NCI-H1694 treated with DMSO at 0.1 percent for 48 hours (cell line): ENCODE data around the gene NAT10.
"Not testable (repeated sequence)": the region's sequence is repeated elsewhere in the genome, so short reads cannot be mapped to it uniquely, and the experiment has no call there.

ENCODE experiments used
- DNase-seq: peaks from one replicate; lab custom pipeline; 2025; lab: John Stamatoyannopoulos, UW

The NAT10 gene

DNA sequence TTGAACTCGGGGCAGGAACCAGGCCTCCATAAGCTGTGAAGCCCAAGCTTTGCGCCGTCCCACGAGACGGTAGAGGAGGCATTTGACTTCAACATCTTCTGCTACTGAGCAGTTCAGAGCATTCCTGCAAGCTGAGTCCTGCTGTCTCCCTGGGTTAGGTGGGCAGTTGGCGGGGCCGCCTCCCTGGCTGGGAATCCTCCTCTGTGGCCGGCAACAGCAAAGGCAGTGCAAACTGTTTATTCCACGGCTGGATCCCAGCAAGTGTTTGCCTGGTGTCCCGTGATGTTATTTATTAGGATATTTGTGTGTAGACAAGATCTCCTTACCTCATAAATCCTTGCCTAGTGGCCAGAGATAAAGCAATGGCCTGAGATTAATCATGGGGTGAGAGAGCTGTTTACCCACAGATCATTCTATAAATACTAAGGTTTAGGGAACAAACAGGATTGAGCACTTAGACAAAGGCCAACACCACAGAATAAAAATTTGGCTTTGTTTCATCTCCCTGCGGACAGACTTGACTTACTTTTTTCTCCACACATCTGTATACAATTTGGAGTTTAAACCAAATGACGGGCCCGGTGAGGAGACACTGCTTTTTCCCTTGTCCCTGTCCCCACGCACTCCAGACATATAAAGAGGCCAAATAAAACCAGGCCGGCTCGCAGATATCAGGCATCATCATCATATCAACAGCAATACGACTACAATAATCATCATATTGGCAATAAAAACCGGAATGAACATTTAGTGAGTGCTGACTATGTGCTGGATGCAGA is 63.4 kb downstream of the NAT10 start:
- no peak for DNase-seq

GRCh38 chr11:34169686-34170085 is 64.3 kb downstream of the NAT10 start:
- no peak for DNase-seq

DNA sequence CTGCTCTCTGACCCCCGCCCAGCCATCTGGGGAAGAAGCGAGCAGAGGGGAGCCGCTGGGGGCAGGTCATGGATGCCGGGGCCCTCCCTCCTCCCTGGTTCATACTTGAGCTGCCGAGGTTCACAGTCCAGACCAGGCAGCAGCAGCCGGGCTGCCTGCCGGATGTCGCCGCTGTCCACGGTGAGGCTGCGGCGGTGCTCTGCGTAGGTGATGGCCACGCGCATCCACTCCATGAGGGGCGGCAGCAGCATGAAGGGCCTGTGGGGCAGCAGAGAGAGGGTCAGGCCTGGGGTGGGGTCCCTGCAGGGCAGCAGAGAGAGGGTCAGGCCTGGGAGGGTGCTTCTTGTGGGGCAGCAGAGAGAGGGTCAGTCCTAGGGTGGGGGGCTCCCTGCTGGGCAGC is 67.6 kb downstream of the NAT10 start:
- no peak for DNase-seq

DNA sequence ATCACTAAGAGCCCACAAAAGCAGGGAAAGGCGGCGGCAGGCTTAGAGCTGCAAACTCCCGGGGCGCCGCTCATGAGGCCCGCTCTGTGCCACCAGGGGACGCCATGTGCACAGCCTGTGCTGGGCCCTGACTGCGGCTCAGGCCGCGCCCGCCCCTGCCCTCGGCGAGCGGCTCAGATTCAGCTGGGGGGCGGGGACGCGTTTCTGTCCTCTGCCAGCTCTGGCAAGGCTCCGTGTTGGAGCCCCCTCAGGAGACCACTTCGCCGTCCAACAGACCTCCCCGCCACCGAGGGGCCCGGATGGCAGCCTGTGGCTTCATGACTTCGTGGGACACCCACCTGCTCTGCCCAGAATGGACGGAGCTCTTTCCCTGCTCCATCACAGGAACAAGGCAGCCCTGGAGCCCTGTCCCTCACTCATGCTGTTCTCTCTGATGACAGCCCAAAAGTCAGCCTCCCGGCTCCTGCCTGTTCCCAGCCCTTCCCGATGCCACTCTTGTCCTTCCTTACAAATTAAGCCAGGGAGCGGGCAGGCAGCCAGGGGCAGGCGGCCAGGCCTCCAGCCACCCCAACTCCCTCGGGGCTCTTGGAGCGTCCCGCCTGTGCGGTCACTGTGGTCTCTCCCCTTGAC is 69.1 kb downstream of the NAT10 start:
- peak; percentile 41 for DNase-seq

DNA sequence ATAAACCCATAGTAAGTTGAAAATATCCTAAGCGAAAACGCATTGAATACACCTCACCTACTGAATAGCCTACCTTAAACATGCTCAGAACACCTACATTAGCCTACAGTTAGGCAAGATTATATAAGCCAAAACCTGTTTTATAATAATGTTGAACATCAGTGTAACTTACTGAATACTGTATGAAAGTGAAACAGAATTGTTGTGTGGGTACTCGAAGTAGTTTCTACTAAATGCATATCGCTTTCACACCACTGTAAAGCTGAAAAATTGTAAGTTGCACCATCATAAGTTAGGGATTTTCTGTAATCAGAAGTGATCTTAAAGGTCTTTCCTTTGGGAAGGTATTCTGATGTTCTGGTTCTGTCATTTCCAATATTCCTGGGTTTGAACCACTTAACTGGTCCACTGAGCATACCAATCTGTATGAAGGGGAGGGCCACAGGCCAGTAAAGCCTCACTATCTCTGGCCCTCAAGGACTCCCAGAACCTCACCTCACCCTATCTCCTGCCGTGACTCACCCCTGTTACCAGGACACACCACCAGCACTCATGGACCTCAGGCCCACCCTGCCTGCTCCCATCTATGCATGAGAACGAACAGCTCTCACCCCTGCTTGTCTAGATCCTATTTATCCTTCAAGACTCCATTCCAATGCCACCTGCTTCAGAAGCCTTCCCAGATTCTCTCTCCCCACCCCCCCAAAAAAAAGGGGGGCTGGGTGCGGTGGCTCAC is 70.0 kb downstream of the NAT10 start:
- DNase-seq = no peak

DNA sequence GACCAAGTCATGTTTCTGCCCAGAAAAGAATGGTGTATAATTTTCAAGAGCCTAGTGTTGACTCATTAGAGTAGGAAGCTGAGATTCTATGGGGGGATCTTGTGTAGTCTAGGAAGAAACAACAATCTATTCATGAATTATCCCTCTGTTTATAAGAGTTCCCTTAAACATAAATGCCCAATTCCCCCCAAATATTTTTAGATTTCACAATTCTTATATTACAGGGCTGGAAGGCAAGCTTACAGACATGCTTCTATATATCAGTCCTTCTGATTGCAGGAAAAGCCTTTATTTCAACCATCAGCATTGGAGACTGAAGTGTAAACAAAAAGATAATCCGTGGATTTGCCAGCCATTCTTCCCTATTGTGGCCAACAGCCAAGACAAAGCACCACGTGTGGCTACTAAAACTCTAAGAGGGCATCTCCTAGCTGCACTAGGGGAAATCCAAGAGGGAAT is 71.4 kb downstream of the NAT10 start:
- DNase-seq = no peak

DNA sequence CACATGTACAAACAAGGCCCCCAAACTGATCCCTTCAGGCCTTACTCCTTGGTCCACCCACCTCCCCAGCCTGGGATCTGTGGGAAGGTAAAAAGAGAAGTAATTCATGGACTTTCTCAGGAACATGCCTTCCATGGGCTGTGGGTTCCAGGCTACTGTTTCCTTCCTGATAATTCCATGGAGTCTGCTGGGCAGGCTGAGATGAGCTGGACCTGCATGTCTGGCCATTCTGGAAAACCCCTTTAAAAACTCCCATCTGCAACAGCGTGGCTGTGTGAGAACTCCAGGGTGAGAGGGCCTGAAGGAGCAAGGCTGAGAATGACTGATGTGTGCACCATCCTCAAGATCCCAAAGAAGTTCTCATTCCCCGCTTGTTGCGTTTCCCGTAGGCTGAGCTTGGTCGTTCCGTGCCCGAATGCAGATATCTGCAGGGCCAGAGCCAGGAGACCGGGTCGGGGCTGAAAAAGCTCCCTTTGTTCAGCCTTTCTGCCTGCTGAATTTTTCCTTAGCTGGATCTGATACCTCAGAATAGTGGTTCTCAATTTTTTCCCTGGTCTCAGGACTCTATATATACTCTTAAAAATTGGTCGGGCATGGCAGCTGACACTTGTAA is 72.9 kb downstream of the NAT10 start:
- no peak for DNase-seq

GRCh38 chr11:34179026-34179675 is 73.7 kb downstream of the NAT10 start:
- DNase-seq = no peak

DNA sequence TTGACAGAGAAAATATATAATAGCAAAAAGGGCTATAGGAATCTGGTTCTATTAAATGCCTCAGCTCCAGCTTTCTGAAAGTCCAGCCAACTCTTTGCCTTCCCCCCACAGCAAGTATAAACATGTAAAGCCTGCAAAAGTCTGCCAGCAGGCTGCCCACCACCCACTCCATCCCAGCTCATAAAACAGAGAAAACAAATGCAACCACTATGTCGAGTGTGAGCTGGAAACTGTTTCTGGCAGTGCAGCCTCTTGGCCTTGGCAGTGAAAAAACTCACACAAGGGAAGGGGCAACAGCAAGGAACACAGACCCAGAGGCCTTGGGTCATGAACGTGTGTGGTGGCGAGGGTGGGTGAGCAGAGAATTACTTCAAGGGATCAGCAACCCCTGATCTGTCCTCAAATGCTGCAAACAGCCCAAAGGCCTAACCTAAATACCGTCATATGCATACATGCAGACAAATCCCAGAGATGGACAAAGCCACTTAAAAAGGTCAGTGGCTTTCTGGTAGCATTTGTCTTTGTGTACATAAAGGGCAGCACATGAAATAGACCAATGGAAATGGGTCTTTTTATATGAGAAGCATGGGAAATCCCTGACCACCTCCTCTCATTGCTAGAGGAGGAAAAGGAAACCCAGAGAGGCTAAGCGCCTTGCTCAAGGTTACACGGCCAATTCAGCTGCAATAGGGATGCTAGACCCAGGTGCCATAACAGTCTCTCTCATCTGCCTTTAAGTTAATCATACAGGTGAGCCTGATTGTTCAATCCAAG is 74.8 kb downstream of the NAT10 start:
- no peak for DNase-seq

- not testable (repeated sequence) for DNase-seq
These were observed 75.4 kb downstream of the NAT10 start for GRCh38 chr11:34180814-34181165.

- DNase-seq = no peak
These were observed 75.8 kb downstream of the NAT10 start for GRCh38 chr11:34181251-34181650.

DNA sequence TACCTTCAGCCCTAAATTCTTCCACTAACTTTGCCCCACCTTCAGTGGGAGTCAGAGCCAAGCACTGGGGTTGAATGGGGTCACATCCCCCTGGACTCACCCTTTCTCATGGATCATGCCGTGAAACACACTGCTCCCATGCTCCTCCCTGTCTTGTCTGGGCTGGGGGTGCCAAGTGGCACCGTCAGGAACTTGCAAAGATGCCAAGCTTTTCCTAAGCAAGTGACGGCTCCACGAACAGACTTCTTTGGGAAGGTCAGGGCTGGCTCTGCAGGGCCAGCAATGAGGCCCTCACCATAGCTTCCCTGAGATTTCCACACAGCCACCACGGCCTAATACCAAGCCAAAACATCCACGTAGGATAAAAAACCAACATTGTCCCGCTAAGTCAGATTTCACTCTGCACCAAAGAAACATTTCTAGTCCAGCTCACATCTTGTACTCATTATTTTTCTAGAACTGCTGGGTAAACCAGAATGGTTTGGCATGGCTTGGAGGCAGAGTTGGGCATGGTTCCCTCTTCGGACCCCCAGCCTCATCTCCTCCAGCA is 76.5 kb downstream of the NAT10 start:
- no peak for DNase-seq

GRCh38 chr11:34182425-34182824 is 77.0 kb downstream of the NAT10 start:
- DNase-seq = no peak

GRCh38 chr11:34182921-34183685 is 77.7 kb downstream of the NAT10 start:
- no peak for DNase-seq

- DNase-seq = no peak
These were observed 78.5 kb downstream of the NAT10 start for GRCh38 chr11:34183848-34184391.

- no peak for DNase-seq
These were observed 79.1 kb downstream of the NAT10 start for GRCh38 chr11:34184505-34185015.

- DNase-seq = peak; percentile 53
These were observed 80.8 kb downstream of the NAT10 start for GRCh38 chr11:34185926-34186841.

DNA sequence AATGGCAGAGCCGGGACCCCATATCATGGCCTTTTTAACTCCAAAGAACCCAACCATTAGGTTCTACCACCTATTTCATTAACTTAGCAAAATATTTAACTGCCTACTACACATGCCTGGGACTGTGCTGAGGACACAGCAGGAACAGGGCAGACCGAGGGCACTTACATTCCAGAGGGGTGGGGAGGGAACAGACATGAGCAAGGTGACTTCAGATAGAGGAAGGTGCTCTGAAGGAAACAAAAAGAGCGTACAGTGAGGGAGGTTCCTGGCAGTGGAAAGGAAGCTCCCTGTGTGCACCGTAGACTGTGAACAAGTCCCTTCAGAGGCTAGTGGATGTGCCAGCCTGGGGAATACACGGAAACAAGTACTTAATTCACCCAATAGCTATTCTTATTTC is 82.8 kb downstream of the NAT10 start:
- DNase-seq = no peak

DNA sequence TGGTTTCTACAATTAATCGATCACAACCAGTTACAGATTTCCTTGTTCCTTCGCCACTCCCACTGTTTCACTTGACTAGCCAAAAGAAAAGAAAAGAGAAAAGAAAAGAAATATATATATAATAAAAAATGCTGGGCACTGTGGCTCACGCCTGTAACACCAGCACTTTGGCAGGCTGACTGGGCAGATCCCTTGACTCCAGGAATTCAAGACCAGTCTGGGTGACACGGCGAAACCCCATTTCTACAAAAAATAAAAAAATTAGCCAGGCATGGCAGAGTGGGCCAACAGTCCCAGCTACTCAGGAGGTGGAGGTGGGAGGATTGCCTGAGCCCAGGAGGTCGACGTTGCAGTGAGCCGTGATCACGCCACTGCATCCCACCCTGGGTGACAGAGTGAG is 83.8 kb downstream of the NAT10 start:
- DNase-seq = no peak
